NCI-H1436 (cell line): ENCODE data around the gene IGSF23.
A peak's percentile ranks its signal among the peaks of the same experiment; 100 is the strongest.
"Not testable (repeated sequence)": the region's sequence is repeated elsewhere in the genome, so short reads cannot be mapped to it uniquely, and the experiment has no call there.

Experiments used
- DNase-seq: peaks from one replicate; lab custom pipeline; 2025; lab: John Stamatoyannopoulos, UW

Gene IGSF23

DNA sequence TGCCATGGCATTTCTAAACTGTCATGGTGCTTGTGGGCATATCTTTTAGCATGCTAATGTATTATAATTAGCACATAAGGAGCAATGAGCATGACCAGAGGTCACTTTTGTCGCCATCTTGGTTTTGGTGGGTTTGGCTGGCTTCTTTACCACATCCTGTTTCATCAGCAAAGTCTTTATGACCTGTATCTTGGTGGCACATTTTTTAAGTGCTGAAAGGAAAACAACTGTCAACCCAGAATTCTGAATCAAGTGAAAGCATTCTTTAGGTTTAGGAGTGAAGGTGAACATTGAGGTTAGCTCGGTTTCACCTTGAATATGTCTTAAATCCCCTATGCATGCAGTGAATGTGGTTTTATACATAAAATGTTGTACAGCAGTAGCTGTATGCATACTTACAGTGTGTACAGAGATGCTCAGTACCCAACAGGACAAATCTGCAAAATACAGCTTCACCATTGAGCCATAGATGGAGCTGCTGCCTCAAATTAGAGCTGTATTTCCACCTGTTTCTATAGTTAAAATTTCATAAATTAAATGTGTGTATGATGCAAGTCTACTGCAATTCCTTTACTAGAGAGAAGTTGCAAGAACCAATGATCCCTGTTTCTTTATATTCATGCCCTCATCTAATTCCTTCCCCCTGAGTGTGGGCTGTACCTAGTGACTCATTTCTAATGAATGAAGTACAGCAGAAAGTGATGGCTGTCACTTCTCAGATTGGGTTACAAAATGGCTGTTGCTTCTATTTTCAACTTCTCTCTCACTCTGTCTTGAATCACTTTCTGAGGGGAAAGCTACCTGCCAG, 25.2 kb upstream of the IGSF23 start:
- DNase-seq = no peak

- no peak for DNase-seq
Observed at GRCh38 chr19:44588771-44589112, 24.6 kb upstream of the IGSF23 start.

DNA sequence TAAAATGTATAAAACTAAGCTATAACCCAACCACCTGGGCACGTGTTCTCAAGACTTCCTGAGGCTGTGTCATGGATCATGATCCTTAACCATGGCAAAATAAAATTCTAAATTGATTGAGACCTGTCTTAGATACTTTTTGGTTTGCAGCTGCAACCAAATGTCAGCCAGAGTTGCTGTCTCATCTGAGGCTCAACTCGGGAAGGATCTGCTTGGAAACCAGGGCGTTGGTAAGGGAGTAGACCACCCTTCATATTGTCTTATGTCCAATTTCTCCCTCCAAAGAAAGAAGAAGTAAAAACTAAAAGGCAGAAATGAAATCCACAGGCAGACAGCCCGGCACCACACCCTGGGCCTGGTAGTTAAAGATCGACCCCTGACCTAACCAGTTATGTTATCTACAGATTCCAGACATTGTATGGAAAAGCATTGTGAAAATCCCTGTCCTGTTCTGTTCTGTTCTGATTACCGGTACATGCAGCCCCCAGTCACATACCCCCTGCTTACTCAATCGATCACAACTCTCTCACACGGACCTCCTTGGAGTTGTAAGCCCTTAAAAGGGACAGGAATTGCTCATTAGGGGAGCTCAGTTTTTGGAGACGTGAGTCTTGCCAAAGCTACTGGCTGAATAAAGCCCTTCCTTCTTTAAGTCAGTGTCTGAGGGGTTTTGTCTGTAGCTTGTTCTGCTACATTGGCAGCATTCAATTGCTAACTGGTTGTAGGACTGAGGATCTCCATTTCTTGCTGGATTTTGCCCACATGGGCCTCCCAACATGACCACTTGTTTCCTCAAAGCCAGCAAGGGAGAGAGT, 22.9 kb upstream of the IGSF23 start:
- DNase-seq = no peak

- not testable (repeated sequence) for DNase-seq
Observed at GRCh38 chr19:44591340-44591993, 21.9 kb upstream of the IGSF23 start.

- DNase-seq = no peak
Observed at GRCh38 chr19:44592451-44592890, 20.9 kb upstream of the IGSF23 start.

DNA sequence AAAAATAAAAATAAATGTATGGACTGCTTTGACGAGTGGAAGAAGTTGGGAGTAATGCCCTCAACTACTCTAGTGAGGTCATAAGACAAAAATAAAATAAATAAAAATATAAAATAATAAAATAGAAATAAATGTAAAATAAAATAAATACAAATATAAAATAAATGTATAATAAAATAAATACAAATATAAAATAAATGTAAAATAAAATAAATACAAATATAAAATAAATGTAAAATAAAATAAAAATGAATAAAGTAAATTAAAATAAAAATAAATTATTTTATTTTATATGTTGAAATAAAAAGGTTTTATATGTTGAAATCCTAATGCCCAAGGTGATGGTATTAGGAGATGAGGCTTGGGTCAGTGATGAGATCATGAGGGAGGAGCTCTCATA, 20.1 kb upstream of the IGSF23 start:
- no peak for DNase-seq

DNA sequence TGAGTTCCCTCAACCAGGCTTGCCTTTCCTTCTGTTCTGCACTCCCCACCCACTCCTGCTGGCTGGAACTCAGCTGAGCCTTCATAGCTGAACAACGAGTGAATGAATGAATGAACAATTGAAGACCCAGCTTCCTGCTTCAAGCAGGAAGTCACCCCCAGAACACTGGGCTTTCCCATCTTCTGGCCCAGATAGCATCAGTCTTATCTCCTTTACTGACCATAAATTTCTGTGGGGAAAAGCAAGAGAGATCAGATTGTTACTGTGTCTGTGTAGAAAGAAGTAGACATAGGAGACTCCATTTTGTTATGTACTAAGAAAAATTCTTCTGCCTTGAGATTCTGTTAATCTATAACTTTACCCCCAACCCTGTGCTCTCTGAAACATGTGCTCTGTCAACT, 19.5 kb upstream of the IGSF23 start:
- not testable (repeated sequence) for DNase-seq

GRCh38 chr19:44596428-44597130, 16.8 kb upstream of the IGSF23 start:
- no peak for DNase-seq

DNA sequence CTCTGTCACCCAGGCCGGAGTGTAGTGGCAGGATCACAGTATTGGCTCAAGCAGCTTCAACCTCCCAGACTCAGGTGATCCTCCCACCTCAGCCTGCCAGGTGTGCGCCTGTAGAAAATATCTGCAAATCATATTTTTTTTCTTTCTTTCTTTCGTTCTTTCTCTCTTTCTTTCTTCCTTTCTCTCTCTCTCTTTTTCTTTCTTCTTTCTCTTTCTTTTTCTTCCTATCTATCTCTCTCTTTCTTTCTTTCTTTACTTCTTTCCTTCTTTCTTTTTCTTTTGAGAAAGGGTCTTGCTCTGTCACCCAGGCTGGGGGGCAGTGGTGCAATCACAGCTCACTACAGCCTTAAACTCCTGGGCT, 16.3 kb upstream of the IGSF23 start:
- DNase-seq = no peak

DNA sequence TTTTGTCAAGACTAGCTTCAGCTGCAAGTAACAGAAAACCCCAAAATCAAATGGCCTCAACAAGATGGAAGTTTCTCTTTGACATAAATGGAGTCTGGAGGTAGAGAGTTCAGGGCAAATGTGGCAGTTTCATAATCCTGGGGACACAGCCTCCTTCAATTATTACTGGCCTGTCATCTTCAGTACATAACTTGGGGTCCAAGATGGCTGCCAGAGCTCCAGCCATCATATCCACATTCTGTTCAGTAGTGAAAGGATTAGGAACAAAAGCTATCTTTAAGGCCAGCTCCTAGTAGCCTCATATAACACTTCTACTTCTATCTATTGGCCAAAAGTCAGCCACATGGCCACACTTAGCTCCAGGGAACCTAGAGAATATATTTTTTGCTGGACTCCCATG, 15.0 kb upstream of the IGSF23 start:
- no peak for DNase-seq

DNA sequence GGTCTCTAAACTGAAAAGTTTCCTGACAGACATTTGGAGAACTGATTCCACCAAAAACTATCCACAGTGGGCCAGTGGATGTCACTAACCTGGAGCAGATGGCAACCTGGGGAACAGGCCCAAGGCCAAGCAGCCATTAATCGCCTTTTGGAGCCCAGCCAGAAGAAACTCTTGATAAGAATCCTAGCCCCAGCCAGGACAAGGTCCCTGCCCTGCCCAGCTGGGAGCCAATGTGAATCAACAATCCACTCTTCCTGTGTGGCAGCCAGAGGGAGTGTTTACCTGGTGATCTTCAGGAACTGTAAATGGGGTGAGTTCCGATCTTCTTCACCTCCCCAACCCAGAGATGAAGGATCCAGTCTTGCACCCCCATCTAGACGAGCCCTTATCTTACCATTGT, 14.5 kb upstream of the IGSF23 start:
- DNase-seq = no peak

- no peak for DNase-seq
Observed at GRCh38 chr19:44600466-44600865, 12.9 kb upstream of the IGSF23 start.

DNA sequence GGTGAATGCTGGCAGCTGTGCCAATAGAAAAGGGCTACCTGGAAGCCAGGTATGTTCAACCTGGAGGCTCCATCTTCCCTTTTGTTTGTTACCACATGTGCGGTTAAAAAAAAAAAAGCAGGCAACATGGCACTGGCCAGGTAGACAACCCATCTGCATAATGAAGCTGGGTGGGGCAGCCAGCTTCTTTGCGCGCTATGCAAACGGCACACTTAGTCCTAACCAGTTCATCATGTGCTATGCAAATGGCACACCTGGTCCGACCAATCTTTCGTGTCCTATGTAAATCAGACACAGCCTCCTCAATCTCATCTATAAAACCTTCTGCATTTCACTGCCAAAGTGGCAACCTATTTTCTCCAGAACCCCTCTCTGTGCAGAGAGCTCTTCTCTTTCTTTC, 11.3 kb upstream of the IGSF23 start:
- peak; percentile 39 for DNase-seq

- DNase-seq = no peak
Observed at GRCh38 chr19:44603201-44603945, 10.0 kb upstream of the IGSF23 start.

- DNase-seq = no peak
Observed at GRCh38 chr19:44604241-44604640, 9.1 kb upstream of the IGSF23 start.

- DNase-seq = no peak
Observed at GRCh38 chr19:44605547-44605946, 7.8 kb upstream of the IGSF23 start.

DNA sequence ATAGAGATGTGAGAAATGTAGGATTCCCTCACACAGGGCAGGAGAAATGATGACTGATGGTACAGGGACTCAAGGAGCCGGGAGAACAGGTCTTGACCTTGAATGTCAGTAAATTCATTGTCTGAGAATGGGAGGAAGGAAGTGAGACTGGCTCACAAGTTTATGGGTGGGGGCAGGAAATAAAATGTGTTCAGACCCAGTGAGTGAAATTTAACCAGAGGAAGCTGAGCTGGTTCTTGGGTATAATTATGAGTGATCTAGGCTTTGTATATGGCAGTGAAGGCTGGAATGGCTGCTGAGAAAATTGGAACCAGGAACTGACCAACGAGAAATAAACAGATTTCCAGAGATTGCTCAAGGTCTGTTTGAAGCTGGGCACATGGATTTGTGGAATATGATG, 6.3 kb upstream of the IGSF23 start:
- DNase-seq = no peak

DNA sequence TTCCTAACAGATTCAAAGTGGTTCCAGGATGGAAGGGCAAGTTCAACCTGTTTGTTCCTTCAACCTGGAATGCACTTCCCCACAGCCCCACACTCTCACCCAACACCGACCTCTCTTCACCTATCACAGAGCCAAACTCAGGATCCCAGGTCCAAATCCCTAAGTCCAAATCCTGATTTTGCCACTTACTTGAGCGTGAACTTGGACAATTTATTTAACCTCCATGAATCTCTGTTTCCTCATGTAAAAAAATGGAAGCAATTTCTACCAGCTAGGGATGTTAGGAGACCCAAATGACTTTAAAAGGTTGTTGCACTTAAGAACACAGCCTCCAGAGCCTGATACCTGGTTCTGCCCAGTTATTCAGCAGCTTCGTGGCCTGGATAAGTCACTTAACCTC, 5.4 kb upstream of the IGSF23 start:
- no peak for DNase-seq

- DNase-seq = peak; percentile 13
Observed at GRCh38 chr19:44608391-44608821, 5.0 kb upstream of the IGSF23 start.

DNA sequence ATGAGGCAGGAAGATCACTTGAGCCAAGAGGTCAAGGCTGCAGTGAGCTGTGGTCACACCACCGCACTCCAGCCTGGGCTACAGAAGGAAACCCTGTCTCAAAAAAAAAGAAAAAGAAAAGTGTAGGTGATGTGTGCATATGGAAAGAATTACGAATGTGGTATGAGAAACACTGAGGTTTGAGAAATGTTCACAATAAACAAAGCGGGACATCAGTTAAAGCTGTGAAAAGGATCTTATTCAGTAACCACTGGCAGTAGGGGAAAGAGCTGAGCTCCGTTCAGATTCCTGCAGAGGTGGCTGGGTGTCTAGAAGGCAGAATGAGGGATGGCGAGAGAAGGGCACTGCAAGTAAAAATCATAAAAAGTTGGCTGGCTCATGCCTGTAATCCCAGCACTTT, 4.1 kb upstream of the IGSF23 start:
- no peak for DNase-seq

- DNase-seq = not testable (repeated sequence)
Observed at GRCh38 chr19:44610497-44610896, 2.9 kb upstream of the IGSF23 start.
